K562 (cell line): ENCODE data around the gene ATE1.

Experiments
- AFF4 ChIP-seq: sonication (generic); formaldehyde crosslinking; IDR thresholded peaks from 2 replicates; pipeline ENCODE4 v1.8.0; 2023; ENCODE audit warnings: mild to moderate bottlenecking, missing genetic modification reagents
- CTCF ChIP-seq, 3 experiments: IDR thresholded peaks in 2 of 3; conservative IDR thresholded peaks in 1 of 3; 2 replicates each; pipeline ENCODE4 v1.5.1; 2011 to 2012; ENCODE audit warnings: low read length in 3 of 3, mild to moderate bottlenecking in 3 of 3, control low read depth in 2 of 3, improper control_type of control experiment in 1 of 3, inconsistent platforms in 1 of 3, low read depth in 1 of 3, mixed read lengths in 1 of 3, moderate library complexity in 1 of 3; ENCODE audit not compliant: insufficient read depth in 2 of 3
- EP300 ChIP-seq: IDR thresholded peaks from 2 replicates; pipeline ENCODE4 v1.6.1; 2012; ENCODE audit warnings: low read length, improper control_type of control experiment
- GABPA ChIP-seq: fragments of 200-800 bp; sonication (Bioruptor generic); conservative IDR thresholded peaks from 2 replicates; pipeline ENCODE4 v1.6.1; 2016; ENCODE audit warnings: low read depth, missing genetic modification characterization, missing compliant biosample characterization
- HEY1 ChIP-seq: fragments of 250-450 bp; sonication (Bioruptor Pico); IDR thresholded peaks from 2 replicates; pipeline ENCODE4 v1.5.0; 2020; ENCODE audit warnings: mild to moderate bottlenecking, moderate library complexity, borderline replicate concordance
- IFI16 ChIP-seq: fragments of 250-450 bp; sonication (Bioruptor Pico); IDR thresholded peaks from 2 replicates; pipeline ENCODE4 v2.1.2; 2022; ENCODE audit warnings: mild to moderate bottlenecking, inconsistent platforms
- MAFF ChIP-seq: IDR thresholded peaks from 2 replicates; pipeline ENCODE4 v1.6.1; 2012; ENCODE audit warnings: low read length, improper control_type of control experiment
- NR2C2 ChIP-seq, 2 experiments: fragments of 200-800 bp in 1 of 2; sonication (Bioruptor generic) in 1 of 2; sonication (generic) in 1 of 2; formaldehyde crosslinking in 1 of 2; IDR thresholded peaks; 2 replicates each; pipeline versions ENCODE4 v1.6.1 to v1.8.0; 2016 to 2022; ENCODE audit warnings: mild to moderate bottlenecking in 1 of 2, missing compliant biosample characterization in 1 of 2, missing genetic modification characterization in 1 of 2, missing genetic modification reagents in 1 of 2
- SIX5 ChIP-seq, 2 experiments: IDR thresholded peaks; 2 replicates each; pipeline ENCODE4 v1.6.1; 2011; ENCODE audit warnings: low read length in 2 of 2, borderline replicate concordance in 1 of 2, low read depth in 1 of 2, mild to moderate bottlenecking in 1 of 2, moderate library complexity in 1 of 2; ENCODE audit not compliant: insufficient read depth in 1 of 2
- USF2 ChIP-seq: sonication (generic); formaldehyde crosslinking; IDR thresholded peaks from 2 replicates; pipeline ENCODE4 v1.5.0; 2020; ENCODE audit warnings: missing genetic modification reagents
- WHSC1 ChIP-seq: IDR thresholded peaks from one replicate; pipeline ENCODE4 v1.6.1; 2012; ENCODE audit warnings: low read length, control low read depth, inconsistent platforms
- ZSCAN29 ChIP-seq: fragments of 450-650 bp; IDR thresholded peaks from 2 replicates; pipeline ENCODE4 v1.6.1; 2017

- TF ChIP-seq EP300 (no peak), IFI16 (CRISPR knock-in tag) (no peak), HEY1 (CRISPR knock-in tag) (no peak), CTCF (IDR thresholded peaks at IDR 0.05 in 2 of 3, conservative IDR thresholded peaks at IDR 0.05 in 1 of 3; ENCODE audit: insufficient read depth in 2 of 3, low read depth in 1 of 3, low read length in 3 of 3) (no peak), USF2 (CRISPR knock-in tag) (no peak), NR2C2 (CRISPR knock-in tag; IDR thresholded peaks at IDR 0.05) (no peak), NR2C2 (tag; IDR thresholded peaks at IDR 0.05) (no peak), GABPA (tag) (no peak), SIX5 (IDR thresholded peaks at IDR 0.05; ENCODE audit: borderline replicate concordance in 1 of 2, insufficient read depth in 1 of 2, low read depth in 1 of 2, low read length in 2 of 2) (no peak), ZSCAN29 (no peak), MAFF (no peak), AFF4 (CRISPR knock-in tag) (no peak), WHSC1 (no peak)
Observed at GRCh38 chr10:121862042-121862441, 65.8 kb downstream of the ATE1 start.
